Ovary (tissue), 3 donors: ENCODE data around the gene HIPK1.

Experiments
- EP300 ChIP-seq: sonication (generic); formaldehyde crosslinking; IDR thresholded peaks from one replicate; pipeline ENCODE4 v1.6.1; 2017; ENCODE audit warnings: antibody characterized with exemption
- POLR2A ChIP-seq: fragments of 450-650 bp; IDR thresholded peaks from one replicate; pipeline ENCODE4 v1.6.1; 2017; ENCODE audit warnings: antibody characterized with exemption, mild to moderate bottlenecking, moderate library complexity
- TF ChIP-seq, protein P1 (sequence below), 3 donors: fragments of 450-650 bp in 2 of 3; fragments of 200-600 bp in 1 of 3; IDR thresholded peaks; one replicate each; pipeline versions ENCODE4 v1.5.1 to v1.8.0; 2016 to 2022; ENCODE audit warnings: antibody characterized with exemption in 3 of 3, mild to moderate bottlenecking in 1 of 3
- donor health status: DM: no; HTN: no; CAD: no.

DNA sequence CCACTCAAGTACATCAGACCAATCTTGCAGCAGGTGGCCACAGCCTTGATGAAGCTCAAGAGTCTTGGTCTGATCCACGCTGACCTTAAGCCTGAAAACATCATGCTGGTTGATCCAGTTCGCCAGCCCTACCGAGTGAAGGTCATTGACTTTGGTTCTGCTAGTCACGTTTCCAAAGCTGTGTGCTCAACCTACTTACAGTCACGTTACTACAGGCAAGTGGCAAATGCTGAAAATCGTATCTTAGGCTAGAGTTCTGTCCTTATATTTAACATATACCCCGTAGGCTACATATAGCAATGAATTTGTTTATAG is 12.1 kb downstream of the HIPK1 start:
- TF ChIP-seq, protein P1, sequence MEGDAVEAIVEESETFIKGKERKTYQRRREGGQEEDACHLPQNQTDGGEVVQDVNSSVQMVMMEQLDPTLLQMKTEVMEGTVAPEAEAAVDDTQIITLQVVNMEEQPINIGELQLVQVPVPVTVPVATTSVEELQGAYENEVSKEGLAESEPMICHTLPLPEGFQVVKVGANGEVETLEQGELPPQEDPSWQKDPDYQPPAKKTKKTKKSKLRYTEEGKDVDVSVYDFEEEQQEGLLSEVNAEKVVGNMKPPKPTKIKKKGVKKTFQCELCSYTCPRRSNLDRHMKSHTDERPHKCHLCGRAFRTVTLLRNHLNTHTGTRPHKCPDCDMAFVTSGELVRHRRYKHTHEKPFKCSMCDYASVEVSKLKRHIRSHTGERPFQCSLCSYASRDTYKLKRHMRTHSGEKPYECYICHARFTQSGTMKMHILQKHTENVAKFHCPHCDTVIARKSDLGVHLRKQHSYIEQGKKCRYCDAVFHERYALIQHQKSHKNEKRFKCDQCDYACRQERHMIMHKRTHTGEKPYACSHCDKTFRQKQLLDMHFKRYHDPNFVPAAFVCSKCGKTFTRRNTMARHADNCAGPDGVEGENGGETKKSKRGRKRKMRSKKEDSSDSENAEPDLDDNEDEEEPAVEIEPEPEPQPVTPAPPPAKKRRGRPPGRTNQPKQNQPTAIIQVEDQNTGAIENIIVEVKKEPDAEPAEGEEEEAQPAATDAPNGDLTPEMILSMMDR (IDR thresholded peaks at IDR 0.05), result no peak
- TF ChIP-seq POLR2A (no peak), EP300 (no peak)
